ENCODE results near the gene CHST11.

CHST11 gene

DNA sequence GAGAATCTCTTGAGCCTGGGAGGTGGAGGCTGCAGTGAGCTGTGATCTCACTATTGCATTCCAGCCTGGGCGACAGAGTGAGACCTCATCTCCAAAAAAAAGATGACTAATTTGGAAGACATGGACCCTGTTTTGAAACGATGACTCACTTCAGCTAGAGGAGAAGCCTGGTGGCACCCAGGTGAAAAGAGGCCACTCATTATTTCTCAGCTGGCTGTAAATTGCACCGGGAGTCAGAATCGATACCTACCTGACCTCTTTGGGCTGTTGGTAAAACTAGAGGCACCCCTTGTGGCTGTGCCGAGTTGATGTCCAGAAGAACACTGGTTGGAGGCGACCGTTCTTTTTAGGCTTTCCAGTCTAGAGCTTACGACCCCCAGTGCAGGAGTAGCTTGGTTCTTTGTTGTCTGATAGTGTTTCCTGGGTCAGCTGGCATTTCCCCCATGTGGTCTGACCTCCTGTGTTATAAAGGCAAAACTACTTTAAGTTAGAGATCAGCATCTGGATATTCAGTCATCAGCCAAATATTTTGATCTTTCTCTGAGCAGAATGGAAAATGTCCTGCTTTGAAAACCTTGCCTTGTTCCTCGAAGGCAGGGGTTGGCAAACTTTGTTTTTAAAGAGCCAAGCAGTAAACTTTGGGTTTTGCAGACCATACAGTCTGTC is 93.2 kb downstream of the CHST11 start:
- DNase-seq (ENCODE audit: low read depth, low spot score): no peak
- TF ChIP-seq, protein P1, sequence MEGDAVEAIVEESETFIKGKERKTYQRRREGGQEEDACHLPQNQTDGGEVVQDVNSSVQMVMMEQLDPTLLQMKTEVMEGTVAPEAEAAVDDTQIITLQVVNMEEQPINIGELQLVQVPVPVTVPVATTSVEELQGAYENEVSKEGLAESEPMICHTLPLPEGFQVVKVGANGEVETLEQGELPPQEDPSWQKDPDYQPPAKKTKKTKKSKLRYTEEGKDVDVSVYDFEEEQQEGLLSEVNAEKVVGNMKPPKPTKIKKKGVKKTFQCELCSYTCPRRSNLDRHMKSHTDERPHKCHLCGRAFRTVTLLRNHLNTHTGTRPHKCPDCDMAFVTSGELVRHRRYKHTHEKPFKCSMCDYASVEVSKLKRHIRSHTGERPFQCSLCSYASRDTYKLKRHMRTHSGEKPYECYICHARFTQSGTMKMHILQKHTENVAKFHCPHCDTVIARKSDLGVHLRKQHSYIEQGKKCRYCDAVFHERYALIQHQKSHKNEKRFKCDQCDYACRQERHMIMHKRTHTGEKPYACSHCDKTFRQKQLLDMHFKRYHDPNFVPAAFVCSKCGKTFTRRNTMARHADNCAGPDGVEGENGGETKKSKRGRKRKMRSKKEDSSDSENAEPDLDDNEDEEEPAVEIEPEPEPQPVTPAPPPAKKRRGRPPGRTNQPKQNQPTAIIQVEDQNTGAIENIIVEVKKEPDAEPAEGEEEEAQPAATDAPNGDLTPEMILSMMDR (IDR thresholded peaks at IDR 0.05; ENCODE audit: low read depth, low read length): peak; percentile 10
- H3K4me3 ChIP-seq (ENCODE audit: low read depth, low read length): no peak overlapping the region
- in situ Hi-C loops (cut with HindIII; ENCODE audit: low sequenced_read_pairs): no loop called here

DNA sequence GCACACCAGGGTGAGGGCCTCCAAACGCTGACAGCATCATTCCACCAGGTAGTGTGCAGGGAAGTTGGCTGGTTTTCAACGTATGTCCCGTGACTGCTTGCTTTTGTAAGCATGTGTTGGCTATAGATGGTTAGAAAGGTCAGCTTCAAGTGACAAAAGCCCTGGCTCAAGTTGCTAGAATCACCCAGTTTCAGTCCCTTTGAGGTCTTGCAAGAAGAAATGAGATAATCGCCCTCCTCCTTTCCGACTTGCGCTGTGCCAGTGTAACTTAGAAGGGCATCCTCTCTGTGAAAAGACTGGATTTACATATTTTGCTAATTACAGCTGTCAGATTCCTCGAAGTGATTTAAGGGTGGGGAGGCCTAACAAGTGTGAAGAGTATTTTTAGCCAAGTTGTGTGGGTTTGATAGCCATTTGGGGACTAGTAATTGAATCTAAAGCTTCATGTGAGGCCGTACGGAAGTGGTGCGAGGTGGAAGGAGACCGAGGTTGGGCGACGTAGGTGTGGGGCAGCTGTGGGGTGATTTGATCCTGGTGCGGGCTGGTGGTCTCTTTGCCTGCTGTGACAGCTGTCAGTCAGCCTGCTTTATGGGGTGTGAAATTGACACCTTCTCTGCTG is 94.7 kb downstream of the CHST11 start:
- TF ChIP-seq, protein P1 (IDR thresholded peaks at IDR 0.05; ENCODE audit: low read depth, low read length): no peak
- no peak for DNase-seq (ENCODE audit: low read depth, low spot score)
- no peak overlapping the region for H3K4me3 ChIP-seq (ENCODE audit: low read depth, low read length)
- in situ Hi-C loops (cut with HindIII; ENCODE audit: low sequenced_read_pairs): no loop called here

GRCh38 chr12:104553421-104553820 is 96.7 kb downstream of the CHST11 start:
- in situ Hi-C loops (cut with HindIII; ENCODE audit: low sequenced_read_pairs): no loop called here
- no peak overlapping the region for H3K4me3 ChIP-seq (ENCODE audit: low read depth, low read length)
- TF ChIP-seq, protein P1 (IDR thresholded peaks at IDR 0.05; ENCODE audit: low read depth, low read length): no peak
- no peak for DNase-seq (ENCODE audit: low read depth, low spot score)

DNA sequence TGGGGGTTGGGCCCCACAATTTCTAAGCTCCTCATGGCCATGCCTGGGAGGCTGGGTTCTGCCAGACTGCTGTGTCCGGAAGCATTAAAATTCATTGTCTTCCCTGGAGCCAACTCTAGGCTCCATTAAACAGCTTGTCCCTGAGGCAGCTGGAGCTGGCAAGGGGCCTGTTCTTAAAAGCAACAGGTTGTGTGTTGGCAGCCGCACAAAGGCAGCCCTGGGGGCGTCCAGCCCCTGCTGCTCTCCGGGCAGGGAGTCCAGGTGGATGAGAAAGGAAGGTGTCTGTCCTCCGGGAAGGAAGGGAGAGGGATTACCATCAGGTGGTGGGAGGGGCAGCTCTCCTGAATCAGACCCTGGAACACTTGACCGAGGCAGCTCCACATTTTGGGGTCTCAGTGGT is 98.9 kb downstream of the CHST11 start:
- TF ChIP-seq, protein P1 (IDR thresholded peaks at IDR 0.05; ENCODE audit: low read depth, low read length): no peak
- in situ Hi-C loops (cut with HindIII; ENCODE audit: low sequenced_read_pairs): no loop called here
- no peak overlapping the region for H3K4me3 ChIP-seq (ENCODE audit: low read depth, low read length)
- DNase-seq (ENCODE audit: low read depth, low spot score): no peak

DNA sequence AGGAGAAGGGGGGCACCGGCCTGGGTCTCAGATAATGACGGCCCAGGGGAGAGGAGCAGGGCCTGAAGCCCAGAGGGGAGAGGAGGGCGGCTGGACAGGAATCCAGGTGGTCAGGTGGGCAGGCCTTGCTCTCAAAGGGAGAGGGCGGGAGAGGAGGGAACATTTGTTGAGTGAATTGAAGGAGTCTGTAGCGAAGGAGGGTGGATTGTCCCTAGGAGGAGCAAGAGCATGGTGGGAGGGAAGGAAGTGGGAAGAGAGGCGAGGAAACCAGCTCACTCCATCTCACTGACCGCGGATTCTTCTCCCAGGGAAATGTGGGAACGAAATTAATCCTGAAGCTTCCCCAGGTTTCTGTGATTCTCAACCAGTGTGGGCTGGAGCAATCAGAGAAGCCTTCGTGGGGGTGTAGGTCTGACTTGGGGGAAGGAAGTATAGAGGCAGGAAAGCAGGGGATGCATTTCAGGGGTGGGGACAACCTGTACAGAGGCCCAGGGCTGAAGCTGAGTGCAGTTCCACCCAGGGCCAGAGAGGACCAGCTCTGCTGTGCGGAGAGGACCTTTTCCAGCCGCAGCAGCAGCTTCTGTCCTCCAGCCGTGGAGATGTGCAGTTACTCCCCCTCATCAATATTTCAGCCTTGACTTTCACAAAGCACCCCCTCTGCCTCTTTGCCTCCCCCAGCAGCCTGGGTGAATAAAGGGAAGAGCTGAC is 100.9 kb downstream of the CHST11 start:
- no peak overlapping the region for H3K4me3 ChIP-seq (ENCODE audit: low read depth, low read length)
- in situ Hi-C loops (cut with HindIII; ENCODE audit: low sequenced_read_pairs): no loop called here
- DNase-seq (ENCODE audit: low read depth, low spot score): no peak
- TF ChIP-seq, protein P1 (IDR thresholded peaks at IDR 0.05; ENCODE audit: low read depth, low read length): no peak

DNA sequence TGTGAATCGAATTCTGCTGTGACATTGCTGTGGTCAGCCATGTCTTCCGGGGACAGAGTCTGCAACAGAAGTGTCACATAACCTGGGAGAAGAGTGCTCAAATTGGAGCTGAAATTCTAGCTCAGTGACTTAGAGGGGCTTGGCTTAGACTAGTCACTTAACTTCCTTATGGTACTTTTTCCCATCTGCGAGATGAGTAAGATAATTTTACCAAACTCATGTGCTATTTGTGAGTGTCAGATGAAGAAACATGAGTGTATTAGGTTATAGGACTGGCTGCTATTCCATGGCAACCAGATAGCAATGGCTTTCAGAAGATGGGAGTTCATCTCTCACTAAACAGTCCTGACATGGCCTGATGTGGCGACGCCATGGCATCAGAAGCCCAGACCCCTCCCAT is 104.1 kb downstream of the CHST11 start:
- DNase-seq (ENCODE audit: low read depth, low spot score): no peak
- in situ Hi-C loops (cut with HindIII; ENCODE audit: low sequenced_read_pairs): no loop called here
- no peak overlapping the region for H3K4me3 ChIP-seq (ENCODE audit: low read depth, low read length)
- TF ChIP-seq, protein P1 (IDR thresholded peaks at IDR 0.05; ENCODE audit: low read depth, low read length): no peak

Data from astrocyte of the spinal cord (primary cell).